Thoracic aorta (tissue), 2 donors: ENCODE results near the gene EFCAB5. TPM values are rescaled to one million over a fixed set of nuclear protein-coding genes. Genes with fewer than 3 reads are reported as not detected.

Experiments used
- total RNA-seq, 2 donors: library from RNA; depleted of rRNA; stranded (reverse); fragments of >200 nt; gene quantifications; one replicate each; pipeline versions ENCODE4 v1.1.0 to v1.2.3, GENCODE V29; 2016

The EFCAB5 gene
- total RNA-seq, 2 donors from 2014 or later = 1.9 TPM; not detected in 1

Other genes with a start within 250 kb of the EFCAB5 start
- gene SSH2, start 11.4 kb upstream of the EFCAB5 start, total RNA-seq = 10 to 100 TPM; 31.5 to 33.2 TPM
- 10 to 100 TPM; 32.9 to 58.3 TPM for gene NSRP1, start 175.2 kb downstream of the EFCAB5 start, total RNA-seq